Ovary (tissue), 9 donors: Measurements from ENCODE around the gene MAGEL2. TPM values are rescaled to one million over a fixed set of nuclear protein-coding genes. Genes with fewer than 3 reads are reported as not detected.

Source experiments
- DNase-seq, 5 donors: peaks; one replicate each; pipeline ENCODE4 v3.0.0-alpha.2; 2019 to 2020
- H3K27ac ChIP-seq, 2 donors: fragments of 200-600 bp; one replicate each; pipeline versions ENCODE4 v1.5.1 to v1.8.0; 2019 to 2022
- H3K27me3 ChIP-seq: fragments of 200-600 bp; one replicate; pipeline ENCODE4 v1.8.0; 2022
- H3K36me3 ChIP-seq: fragments of 200-600 bp; sonication (generic); one replicate; pipeline ENCODE4 v1.5.1; 2019
- H3K4me1 ChIP-seq: one replicate; pipeline ENCODE4 v1.8.1; 2013; ENCODE audit warnings: mild to moderate bottlenecking, moderate library complexity; ENCODE audit not compliant: insufficient read depth
- H3K4me3 ChIP-seq: fragments of 200-600 bp; sonication (generic); one replicate; pipeline ENCODE4 v1.5.1; 2017
- H3K9me3 ChIP-seq, 2 donors: fragments of 200-600 bp in 1 of 2; sonication (generic) in 1 of 2; one replicate each; pipeline versions ENCODE4 v1.5.1 to v1.8.1; 2013 to 2019; ENCODE audit warnings: mild to moderate bottlenecking in 1 of 2, moderate library complexity in 1 of 2
- CTCF ChIP-seq, 3 donors: fragments of 450-650 bp in 2 of 3; fragments of 200-600 bp in 1 of 3; IDR thresholded peaks; one replicate each; pipeline versions ENCODE4 v1.5.1 to v1.8.0; 2016 to 2022; ENCODE audit warnings: antibody characterized with exemption in 3 of 3, mild to moderate bottlenecking in 1 of 3
- EP300 ChIP-seq: sonication (generic); formaldehyde crosslinking; IDR thresholded peaks from one replicate; pipeline ENCODE4 v1.6.1; 2017; ENCODE audit warnings: antibody characterized with exemption
- POLR2A ChIP-seq: fragments of 450-650 bp; IDR thresholded peaks from one replicate; pipeline ENCODE4 v1.6.1; 2017; ENCODE audit warnings: antibody characterized with exemption, mild to moderate bottlenecking, moderate library complexity
- WGBS, 3 donors: extraction: QIAGEN DNeasy Blood & Tissue Kit in 1 of 3; methylation state at CpG; one replicate each; pipeline versions ENCODE4 v1.1.5 to v1.1.7; 2013 to 2017; 5-methylcytosine and 5-hydroxymethylcytosine counted together
- intact Hi-C, 4 donors: fragments of 100-400 bp; cut with DNase I; formaldehyde crosslinking; loops; one replicate each; pipeline versions ENCODE4 v1.11.0 to v1.15.1; 2022 to 2023
- polyA plus RNA-seq, 2 donors: library from polyadenylated mRNA; stranded (reverse); fragments of 200-250 nt in 1 of 2; fragments of 350-450 nt in 1 of 2; fragmentation: Illumina TruSeq in 1 of 2; extraction: RNeasy Lipid Tissue Mini Kit (QIAGEN cat#74804) in 1 of 2; gene quantifications; one replicate each; pipeline ENCODE4 v1.2.3, GENCODE V29; 2013 to 2014
- total RNA-seq, 7 donors: library from RNA; depleted of rRNA in 2 of 7; stranded (reverse); fragments of >200 nt in 2 of 7; fragmentation: NEBNext Ultra II Directional in 3 of 7; extraction: Animal tissue kit (Norgen Biotek cat#: 25700) in 3 of 7; gene quantifications; one replicate each; pipeline versions ENCODE4 v1.1.0 to v1.2.4, GENCODE V29; 2016 to 2023
- donor health status: DM: no; HTN: no; CAD: no; lungs with moderate emphysema.
- donor health status: DM: no; HTN: no; CAD: no.
- donor health status: Bipolar disorder and iron deficiency.
- donor health status: DM: yes; HTN: yes; CAD: no.
- donor health status: DM: no; HTN: no; CAD: no.
- donor health status: DM: yes; HTN: yes; CAD: no.

Gene MAGEL2
- total and polyA plus RNA-seq, 9 donors = 0.75 to 4.3 (median 1.7) TPM

- H3K9me3 ChIP-seq = no peaks in the 10 kb centered on the region
- 19 to 31% (median 30%) methylated on average over 38 of the region's 38 CpGs for WGBS, 3 donors
- peak within 1 kb of the TSS; percentile 55 for H3K4me3 ChIP-seq
- no peaks in the 10 kb centered on the region for H3K36me3 ChIP-seq
- peak within 1 kb of the TSS in 1 of 2 donors; percentile 58 for H3K27ac ChIP-seq
- DNase-seq = peak; percentile 62 to 81 (median 71)
- TF ChIP-seq CTCF (IDR thresholded peaks at IDR 0.05) = no peak
- TF ChIP-seq POLR2A = peak; percentile 27
- no peak for TF ChIP-seq EP300
- H3K4me1 ChIP-seq = peaks cover 4% of the 10 kb centered on the region
- no peaks in the 10 kb centered on the region for H3K27me3 ChIP-seq
- intact Hi-C loops = no loop called here
Measured at GRCh38 chr15:23687143-23687470, 39.4 kb upstream of the MAGEL2 start, which contains the start of gene NDN. TSS of gene NDN (minus strand) at chr15:23687305. CDS start at chr15:23687217, 88 bp downstream.

GRCh38 chr15:23686466-23687142 is 38.9 kb upstream of the MAGEL2 start:
- peak in 2 of 5 donors; percentile 16 to 17 for DNase-seq

GRCh38 chr15:23671481-23671880 is 23.8 kb upstream of the MAGEL2 start:
- no peak overlapping the region for H3K27ac ChIP-seq
- 28 to 47% (median 45%) methylated on average over 3 of the region's 3 CpGs for WGBS, 3 donors
- H3K9me3 ChIP-seq = no peaks in the 10 kb centered on the region
- H3K36me3 ChIP-seq = no peaks in the 10 kb centered on the region
- intact Hi-C loops = no loop called here
- TF ChIP-seq CTCF (IDR thresholded peaks at IDR 0.05) (no peak), POLR2A (no peak)
- no peaks in the 10 kb centered on the region for H3K4me1 ChIP-seq
- no peaks in the 10 kb centered on the region for H3K27me3 ChIP-seq
- H3K4me3 ChIP-seq = no peak overlapping the region
- DNase-seq = no peak

More at GRCh38 chr15:23686466-23687142, 38.9 kb upstream of the MAGEL2 start:
- H3K27ac ChIP-seq = peak overlapping the region in 1 of 2 donors; percentile 58
- H3K9me3 ChIP-seq = no peaks in the 10 kb centered on the region
- H3K4me1 ChIP-seq = peaks cover 4% of the 10 kb centered on the region
- no peaks in the 10 kb centered on the region for H3K36me3 ChIP-seq
- peak overlapping the region; percentile 55 for H3K4me3 ChIP-seq
- no peaks in the 10 kb centered on the region for H3K27me3 ChIP-seq
- intact Hi-C loops = no loop called here
- TF ChIP-seq CTCF (IDR thresholded peaks at IDR 0.05) (no peak), EP300 (no peak), POLR2A (no peak)
- 33 to 40% (median 38%) methylated on average over 42 to 57 of the region's 57 CpGs for WGBS, 3 donors

GRCh38 chr15:23670970-23671369 is 23.3 kb upstream of the MAGEL2 start:
- intact Hi-C loops = no loop called here
- TF ChIP-seq POLR2A (no peak), CTCF (IDR thresholded peaks at IDR 0.05) (no peak), EP300 (no peak)
- Histone ChIP-seq H3K9me3 (no peaks in the 10 kb centered on the region), H3K27ac (no peak overlapping the region), H3K27me3 (no peaks in the 10 kb centered on the region), H3K4me1 (no peaks in the 10 kb centered on the region), H3K36me3 (no peaks in the 10 kb centered on the region), H3K4me3 (no peak overlapping the region)
- DNase-seq = no peak
- WGBS, 3 donors = 78 to 90% (median 81%) methylated on average over 1 of the region's 1 CpG
